Gastrocnemius medialis (tissue), 4 donors: ENCODE results near the gene CDC42. TPM values are rescaled to one million over a fixed set of nuclear protein-coding genes. Genes with fewer than 3 reads are reported as not detected.
"Not testable (repeated sequence)": the region's sequence is repeated elsewhere in the genome, so short reads cannot be mapped to it uniquely, and the experiment has no call there.

Experiments used
- ATAC-seq, 2 donors: fragments of 150-250 bp; one replicate each; pipeline ENCODE4 v1.9.1; 2016
- DNase-seq, 2 donors: peaks; one replicate each; pipeline ENCODE4 v3.0.0-alpha.2; 2019
- H3K27ac ChIP-seq, 4 donors: fragments of 200-600 bp; sonication (generic); 1 replicate in 1 of 4; 2 replicates in 3 of 4; pipeline ENCODE4 v1.5.1; 2016 to 2018; ENCODE audit warnings: mild to moderate bottlenecking in 2 of 4, moderate library complexity in 1 of 4
- H3K27me3 ChIP-seq, 3 donors: fragments of 200-600 bp; sonication (generic) in 2 of 3; 1 replicate in 1 of 3; 2 replicates in 2 of 3; pipeline versions ENCODE4 v1.5.1 to v1.6.0; 2016 to 2019; ENCODE audit warnings: mild to moderate bottlenecking in 1 of 3, moderate library complexity in 1 of 3
- H3K36me3 ChIP-seq, 2 donors: fragments of 200-600 bp; sonication (generic) in 1 of 2; one replicate each; pipeline ENCODE4 v1.5.1; 2017 to 2018
- H3K4me1 ChIP-seq, 2 donors: fragments of 200-600 bp; sonication (generic) in 1 of 2; one replicate each; pipeline ENCODE4 v1.5.1; 2016 to 2017; ENCODE audit warnings: mild to moderate bottlenecking in 2 of 2
- H3K4me3 ChIP-seq, 4 donors: fragments of 200-600 bp; sonication (generic) in 3 of 4; 1 replicate in 1 of 4; 2 replicates in 3 of 4; pipeline ENCODE4 v1.5.1; 2016 to 2019; ENCODE audit warnings: mild to moderate bottlenecking in 2 of 4
- H3K9me3 ChIP-seq, 3 donors: fragments of 200-600 bp; sonication (generic) in 2 of 3; 1 replicate in 1 of 3; 2 replicates in 2 of 3; pipeline ENCODE4 v1.5.1; 2016 to 2019
- CTCF ChIP-seq, 5 experiments: fragments of 450-650 bp in 3 of 5; fragments of 200-600 bp in 2 of 5; sonication (generic) in 2 of 5; IDR thresholded peaks in 4 of 5; conservative IDR thresholded peaks in 1 of 5; 1 replicate in 4 of 5; 2 replicates in 1 of 5; pipeline ENCODE4 v1.5.1; 2016 to 2019; ENCODE audit warnings: antibody characterized with exemption in 5 of 5, mild to moderate bottlenecking in 3 of 5, moderate library complexity in 3 of 5
- POLR2A ChIP-seq, 2 donors: fragments of 450-650 bp; IDR thresholded peaks; one replicate each; pipeline ENCODE4 v1.6.1; 2017; ENCODE audit warnings: antibody characterized with exemption in 2 of 2, mild to moderate bottlenecking in 2 of 2, moderate library complexity in 2 of 2
- in situ Hi-C, 4 donors: fragments of 200-750 bp; cut with MboI; loops; one replicate each; pipeline versions ENCODE4 v1.15.0 to v1.8.0; 2017; ENCODE audit warnings: low sequenced_read_pairs in 4 of 4
- intact Hi-C: fragments of 100-400 bp; cut with DNase I; formaldehyde crosslinking; loops from one replicate; pipeline ENCODE4 v1.15.1; 2023; ENCODE audit warnings: low total_unique reads
- total RNA-seq, 4 donors: library from RNA; depleted of rRNA; stranded (reverse); fragments of >200 nt; gene quantifications; one replicate each; pipeline versions ENCODE4 v1.1.0 to v1.2.3, GENCODE V29; 2016

The CDC42 gene
- total RNA-seq, 4 donors from 2014 or later, result 77.0 to 111 (median 108) TPM

GRCh38 chr1:22026924-22027289 lies 25.6 kb upstream of the CDC42 start:
- intact Hi-C loops (loop anchor here (10.0 kb wide), 1 partner anchor 682 kb away; no protein-coding TSS in a partner anchor), in situ Hi-C loops (no loop called here)
- peaks cover 11 to 16% of the 10 kb centered on the region in 2 donors for H3K4me1 ChIP-seq
- TF ChIP-seq CTCF (IDR thresholded peaks at IDR 0.05 in 4 of 5, conservative IDR thresholded peaks at IDR 0.05 in 1 of 5), result no peak
- no peak overlapping the region for H3K4me3 ChIP-seq
- H3K36me3 ChIP-seq, result no peaks in the 10 kb centered on the region
- DNase-seq, result no peak
- ATAC-seq, result no peak
- H3K9me3 ChIP-seq, result no peaks in the 10 kb centered on the region
- no peaks in the 10 kb centered on the region for H3K27me3 ChIP-seq
- H3K27ac ChIP-seq, result no peak overlapping the region

- no peaks in the 10 kb centered on the region for H3K27me3 ChIP-seq
- ATAC-seq (no peak), DNase-seq (no peak)
- no peaks in the 10 kb centered on the region for H3K9me3 ChIP-seq
- H3K4me1 ChIP-seq, result peaks cover 4 to 7% of the 10 kb centered on the region in 2 donors
- TF ChIP-seq CTCF (IDR thresholded peaks at IDR 0.05 in 4 of 5, conservative IDR thresholded peaks at IDR 0.05 in 1 of 5) (no peak), POLR2A (IDR thresholded peaks at IDR 0.05) (no peak)
- H3K36me3 ChIP-seq, result no peaks in the 10 kb centered on the region
- in situ Hi-C loops (no loop called here), intact Hi-C loops (no loop called here)
- H3K4me3 ChIP-seq, result no peak overlapping the region
- H3K27ac ChIP-seq, result no peak overlapping the region
These were observed 22.5 kb upstream of the CDC42 start for GRCh38 chr1:22030057-22030456.

- intact Hi-C loops, result no loop called here
- TF ChIP-seq POLR2A (IDR thresholded peaks at IDR 0.05), result no peak
- no peak for TF ChIP-seq CTCF (IDR thresholded peaks at IDR 0.05 in 4 of 5, conservative IDR thresholded peaks at IDR 0.05 in 1 of 5)
These were observed 22.0 kb upstream of the CDC42 start for GRCh38 chr1:22030473-22030872.

GRCh38 chr1:22031214-22031962 lies 21.1 kb upstream of the CDC42 start:
- in situ Hi-C loops, result no loop called here
- DNase-seq, result no peak
- no peaks in the 10 kb centered on the region for H3K27me3 ChIP-seq

More at GRCh38 chr1:22030473-22030872, 22.0 kb upstream of the CDC42 start:
- Histone ChIP-seq H3K4me3 (no peak overlapping the region), H3K27me3 (no peaks in the 10 kb centered on the region), H3K4me1 (peaks cover 4 to 7% of the 10 kb centered on the region in 2 donors), H3K36me3 (no peaks in the 10 kb centered on the region), H3K27ac (no peak overlapping the region), H3K9me3 (no peaks in the 10 kb centered on the region)
- DNase-seq (no peak), ATAC-seq (no peak)
- in situ Hi-C loops, result no loop called here

GRCh38 chr1:22034834-22035233 lies 17.7 kb upstream of the CDC42 start:
- H3K9me3 ChIP-seq, H3K4me3 ChIP-seq, H3K27me3 ChIP-seq, ATAC-seq, intact Hi-C loops, in situ Hi-C loops, H3K36me3 ChIP-seq: not testable (repeated sequence)
- Histone ChIP-seq H3K4me1 (peaks cover 10 to 12% of the 10 kb centered on the region in 2 donors), H3K27ac (peak overlapping the region in 2 of 4 donors; percentile 10 to 29)
- peak in 1 of 2 donors; percentile 31 for DNase-seq

More at GRCh38 chr1:22031214-22031962, 21.1 kb upstream of the CDC42 start:
- Histone ChIP-seq H3K4me3 (no peak overlapping the region), H3K27ac (peak overlapping the region in 3 of 4 donors; percentile 19 to 53 (median 26)), H3K36me3 (no peaks in the 10 kb centered on the region), H3K4me1 (peaks cover 1 to 2% of the 10 kb centered on the region in 2 donors), H3K9me3 (no peaks in the 10 kb centered on the region)
- peak in 1 of 2 donors; percentile 10 for TF ChIP-seq POLR2A (IDR thresholded peaks at IDR 0.05)
- no peak for TF ChIP-seq CTCF (IDR thresholded peaks at IDR 0.05 in 4 of 5, conservative IDR thresholded peaks at IDR 0.05 in 1 of 5)
- ATAC-seq, result no peak
- intact Hi-C loops, result no loop called here
